Endometrial microvascular endothelial cells (primary cell): ENCODE results near the gene FRY. TPM values are rescaled to one million over a fixed set of nuclear protein-coding genes. Genes with fewer than 3 reads are reported as not detected.

Source experiments
- in situ Hi-C: cut with HindIII; loops from 2 replicates; pipeline ENCODE4 v1.10.0; 2017; ENCODE audit warnings: low sequenced_read_pairs, low pct_unique_long_range_greater_than_20kb; ENCODE audit errors: inconsistent ontology term
- total RNA-seq: library from RNA; depleted of rRNA; stranded (reverse); fragments of >200 nt; gene quantifications from one replicate; pipeline ENCODE4 v1.2.3, GENCODE V29; 2015; ENCODE audit errors: inconsistent ontology term

Gene FRY
- total RNA-seq, 1 donor from 2014 or later = 43.5 TPM

GRCh38 chr13:32147193-32147592, 115.6 kb downstream of the FRY start:
- in situ Hi-C loops = no loop called here

GRCh38 chr13:32147976-32148375, 116.4 kb downstream of the FRY start:
- in situ Hi-C loops = no loop called here

- in situ Hi-C loops = no loop called here
These were observed 118.7 kb downstream of the FRY start for GRCh38 chr13:32150239-32150638.

GRCh38 chr13:32150794-32151193, 119.2 kb downstream of the FRY start:
- in situ Hi-C loops = no loop called here

GRCh38 chr13:32151240-32151639, 119.7 kb downstream of the FRY start:
- in situ Hi-C loops = no loop called here

GRCh38 chr13:32153056-32153455, 121.5 kb downstream of the FRY start:
- in situ Hi-C loops = no loop called here

- in situ Hi-C loops = no loop called here
These were observed 127.7 kb downstream of the FRY start for GRCh38 chr13:32159137-32159869.

GRCh38 chr13:32162395-32163005, 130.9 kb downstream of the FRY start:
- in situ Hi-C loops = no loop called here

GRCh38 chr13:32164622-32165268, 133.2 kb downstream of the FRY start:
- in situ Hi-C loops = no loop called here

GRCh38 chr13:32165796-32166195, 134.2 kb downstream of the FRY start:
- in situ Hi-C loops = no loop called here

- in situ Hi-C loops = no loop called here
These were observed 136.6 kb downstream of the FRY start for GRCh38 chr13:32168131-32168530.

- in situ Hi-C loops = no loop called here
These were observed 139.3 kb downstream of the FRY start for GRCh38 chr13:32170841-32171240.

- in situ Hi-C loops = no loop called here
These were observed 142.3 kb downstream of the FRY start for GRCh38 chr13:32173881-32174280.

- in situ Hi-C loops = no loop called here
These were observed 142.8 kb downstream of the FRY start for GRCh38 chr13:32174366-32174765.

- in situ Hi-C loops = no loop called here
These were observed 143.7 kb downstream of the FRY start for GRCh38 chr13:32175307-32175706.

GRCh38 chr13:32175943-32176342, 144.4 kb downstream of the FRY start:
- in situ Hi-C loops = no loop called here

GRCh38 chr13:32176696-32177095, 145.1 kb downstream of the FRY start:
- in situ Hi-C loops = no loop called here

GRCh38 chr13:32178763-32179162, 147.2 kb downstream of the FRY start:
- in situ Hi-C loops = no loop called here

- in situ Hi-C loops = no loop called here
These were observed 148.1 kb downstream of the FRY start for GRCh38 chr13:32179708-32180107.

GRCh38 chr13:32187651-32188050, 156.1 kb downstream of the FRY start:
- in situ Hi-C loops = no loop called here
